Measurements from ENCODE around the gene AKAP13.

The AKAP13 gene

DNA sequence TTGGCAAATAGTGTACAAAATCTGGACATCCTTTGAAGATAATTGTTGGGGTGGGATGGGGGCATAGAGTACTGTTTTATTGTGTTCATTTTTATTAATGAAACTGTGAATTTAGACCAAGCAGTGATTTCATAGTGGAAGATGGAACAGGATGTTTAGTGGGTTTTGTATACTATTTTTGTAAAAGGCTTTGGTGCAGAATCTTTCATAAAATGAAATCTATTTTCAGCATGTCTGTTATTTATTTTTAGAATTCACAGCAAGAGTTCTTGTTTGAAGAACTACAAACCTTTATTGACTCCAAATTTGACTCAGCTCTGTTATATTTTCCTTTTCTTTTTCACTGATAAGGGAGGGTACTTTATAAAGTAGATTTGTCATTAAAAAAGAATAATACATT, 145.4 kb downstream of the AKAP13 start:
- no peak for TF ChIP-seq CTCF (IDR thresholded peaks at IDR 0.05)

- no peak for TF ChIP-seq CTCF (IDR thresholded peaks at IDR 0.05)
Measured at GRCh38 chr15:85527895-85528294, 147.5 kb downstream of the AKAP13 start.

GRCh38 chr15:85530079-85530478, 149.7 kb downstream of the AKAP13 start:
- TF ChIP-seq CTCF (IDR thresholded peaks at IDR 0.05) = no peak

DNA sequence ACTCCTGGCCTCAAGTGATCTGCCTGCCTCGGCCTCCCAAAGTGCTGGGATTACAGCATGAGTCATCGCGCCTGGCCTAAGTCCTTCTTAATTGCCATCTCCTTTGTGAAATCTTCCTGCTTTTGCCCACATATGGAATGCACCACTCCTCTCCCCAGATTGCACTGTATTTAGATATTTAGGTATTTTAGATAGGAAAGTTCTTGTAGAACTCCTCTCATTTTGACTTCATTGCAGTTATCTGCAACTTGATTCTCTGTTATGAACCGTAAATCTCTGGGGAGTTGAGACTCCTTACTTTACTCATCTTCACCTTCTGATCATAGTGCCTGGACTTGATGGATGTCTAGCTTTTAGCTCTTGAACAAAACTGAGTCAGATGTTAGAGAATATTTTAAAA, 150.7 kb downstream of the AKAP13 start:
- TF ChIP-seq CTCF (IDR thresholded peaks at IDR 0.05) = no peak

GRCh38 chr15:85532689-85533088, 152.3 kb downstream of the AKAP13 start:
- TF ChIP-seq CTCF (IDR thresholded peaks at IDR 0.05) = no peak

- no peak for TF ChIP-seq CTCF (IDR thresholded peaks at IDR 0.05)
Measured at GRCh38 chr15:85534031-85534430, 153.6 kb downstream of the AKAP13 start.

- TF ChIP-seq CTCF (IDR thresholded peaks at IDR 0.05) = no peak
Measured at GRCh38 chr15:85536341-85536740, 155.9 kb downstream of the AKAP13 start.

DNA sequence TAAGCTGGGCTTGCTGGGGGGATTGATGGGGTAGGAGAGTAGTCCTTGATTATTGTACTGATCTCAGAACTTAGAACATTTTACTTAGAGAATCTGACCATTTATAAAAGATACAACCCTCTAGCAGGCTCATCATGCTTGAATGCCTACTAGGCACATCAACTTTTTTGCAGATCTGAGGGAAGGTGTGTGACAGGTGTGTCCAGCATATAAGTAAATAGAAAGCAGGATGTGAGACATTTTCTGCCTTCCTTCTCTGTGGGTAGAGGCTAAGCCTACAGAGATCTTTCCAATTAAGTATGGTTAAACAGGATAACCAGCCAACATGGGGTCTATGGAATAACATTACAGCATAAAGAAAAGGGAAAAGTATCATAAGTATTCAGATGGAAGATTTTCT, 159.1 kb downstream of the AKAP13 start:
- no peak for TF ChIP-seq CTCF (IDR thresholded peaks at IDR 0.05)
